Measurements from ENCODE around the gene EEPD1.

Gene EEPD1

DNA sequence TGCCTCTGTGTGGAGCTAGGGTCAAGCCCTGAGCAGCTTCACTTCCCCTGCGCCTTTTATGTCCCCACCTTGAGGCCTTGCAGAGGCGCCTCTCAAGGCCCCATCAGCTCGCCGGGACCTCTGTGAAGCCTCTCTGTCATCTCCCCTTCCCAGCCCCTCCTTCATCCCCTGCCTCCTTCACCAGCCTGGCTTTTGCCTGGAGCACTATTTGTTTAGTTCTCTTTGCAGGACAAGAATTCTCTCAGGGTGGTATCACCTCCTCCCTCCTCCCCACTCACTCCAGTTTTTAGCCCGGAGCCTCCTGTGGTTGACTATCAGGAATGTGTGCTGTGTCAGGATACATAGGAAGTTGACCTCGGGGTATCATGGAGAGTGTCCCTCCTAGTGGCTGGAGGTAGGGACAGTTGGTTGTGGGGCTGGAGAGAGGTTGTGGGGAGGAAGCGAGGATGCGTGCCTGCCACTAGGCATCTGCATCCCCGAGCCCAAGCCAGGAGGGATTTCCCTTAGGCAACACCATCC, 146.8 kb downstream of the EEPD1 start:
- DNase-seq, result no peak
- no peak for ATAC-seq

DNA sequence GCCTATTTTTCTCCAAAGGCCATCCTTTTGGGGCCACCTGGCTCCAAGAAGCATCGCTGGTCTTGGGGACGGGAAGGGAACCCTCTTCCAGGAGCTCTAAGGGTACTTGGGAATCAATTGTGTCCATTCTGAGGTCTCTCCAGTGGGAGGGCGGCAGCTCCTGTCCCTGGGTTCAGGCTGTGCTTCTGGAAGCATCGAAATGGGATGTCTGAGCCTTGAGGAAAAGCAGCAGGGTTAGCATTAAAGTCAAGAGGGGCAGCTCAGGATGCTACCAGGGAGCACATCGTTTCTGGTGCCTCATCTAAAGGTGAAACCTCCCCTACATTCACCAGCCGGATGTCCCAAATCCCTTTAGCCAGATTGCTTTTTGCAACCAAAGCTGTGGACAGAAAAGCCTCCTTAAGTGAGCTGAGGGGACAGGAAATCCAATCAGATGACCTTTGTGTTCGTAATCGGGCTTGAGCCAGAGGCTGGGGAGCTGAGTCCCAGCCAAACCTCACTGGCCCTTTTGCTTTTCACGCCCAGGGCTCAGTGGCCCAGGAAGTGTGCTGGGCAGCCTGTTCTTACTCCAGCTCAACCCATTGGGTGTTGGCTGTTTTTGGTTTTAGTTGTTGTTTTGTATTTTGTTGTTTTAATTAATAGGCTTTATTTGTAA, 147.8 kb downstream of the EEPD1 start:
- no peak for DNase-seq
- ATAC-seq, result no peak

DNA sequence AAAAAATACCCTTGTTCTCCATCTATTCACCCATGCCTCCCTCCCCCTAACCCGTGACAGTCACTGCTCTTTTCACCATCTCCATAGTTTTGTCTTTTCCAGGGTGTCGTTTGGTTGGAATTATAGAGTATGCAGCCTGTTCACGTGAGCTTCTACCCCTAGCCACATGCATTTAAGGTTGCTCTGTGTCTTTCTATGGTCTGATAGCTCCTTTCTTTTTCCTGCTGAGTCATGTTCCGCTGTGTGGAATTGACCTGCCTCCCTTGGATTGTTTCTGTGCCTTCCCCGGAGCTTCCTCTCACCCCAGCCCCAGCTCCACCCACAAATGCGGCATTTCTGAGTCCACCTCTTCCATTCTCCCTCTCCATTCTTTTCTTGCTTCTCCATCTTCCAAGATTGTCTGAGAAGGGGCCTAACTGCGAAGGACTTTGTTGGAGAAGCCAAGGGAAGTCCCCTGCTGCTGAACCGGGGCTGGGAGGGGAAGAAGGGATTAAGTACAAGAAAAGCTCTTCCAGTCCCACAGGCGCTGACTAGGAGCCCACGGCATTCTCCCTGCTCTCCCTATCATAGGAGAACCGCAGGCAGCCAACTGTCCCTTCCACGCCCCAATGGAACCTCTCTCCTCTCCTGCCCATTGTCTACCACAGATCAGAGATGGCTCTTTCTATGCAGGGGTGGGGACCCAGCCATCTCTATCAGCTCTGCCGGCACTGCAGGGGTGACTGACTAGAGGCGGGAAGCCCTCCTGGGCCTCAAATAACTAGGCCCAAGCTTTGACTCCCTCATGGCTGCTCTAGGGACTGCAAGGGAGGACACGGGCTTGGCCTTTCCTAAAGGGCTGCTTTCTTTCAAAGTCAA, 149.1 kb downstream of the EEPD1 start:
- ATAC-seq, result no peak

DNA sequence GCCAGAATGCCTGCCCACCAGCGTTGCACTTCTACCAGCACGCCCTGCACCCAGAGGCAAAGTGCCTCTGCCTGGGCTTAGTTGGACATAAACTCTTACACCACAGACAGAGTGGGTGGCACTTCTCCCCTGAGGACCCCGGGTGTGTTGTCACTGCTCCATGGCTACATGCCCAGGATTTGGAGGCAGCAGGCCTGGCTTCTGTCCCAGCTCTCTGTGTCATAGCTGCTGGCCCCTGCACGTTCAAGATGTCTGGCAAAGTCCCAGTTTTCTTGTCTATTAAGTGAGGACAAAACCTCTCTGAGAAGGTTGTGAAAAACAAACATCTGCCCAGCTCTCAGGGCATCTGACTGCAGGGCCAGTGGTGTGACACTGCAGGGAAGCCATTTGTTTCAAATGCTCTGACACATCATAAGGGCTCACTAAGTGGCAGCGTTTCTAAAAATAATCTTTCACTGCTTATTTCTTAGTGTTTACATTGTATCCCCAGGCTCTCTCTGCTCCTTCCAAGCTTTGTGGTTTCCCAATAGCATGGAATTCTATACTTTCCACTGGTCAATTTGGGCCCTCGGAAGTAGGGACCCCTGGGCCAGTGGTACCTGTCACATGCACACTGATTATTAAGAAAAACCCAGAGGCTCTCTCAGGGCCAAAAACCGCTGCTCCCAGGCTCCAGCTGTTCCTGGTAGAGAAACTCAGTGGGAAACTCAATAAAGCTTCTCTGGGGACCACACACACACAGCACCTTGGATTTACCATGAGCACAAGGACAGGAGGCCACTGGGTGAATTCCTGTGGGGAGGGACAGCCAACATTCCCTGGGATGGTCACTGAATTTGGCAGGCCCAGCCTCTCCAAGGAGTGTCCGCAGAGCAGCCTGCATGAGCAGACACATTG, 150.4 kb downstream of the EEPD1 start:
- DNase-seq, result no peak

More for the DNA sequence above, 149.1 kb downstream of the EEPD1 start:
- DNase-seq, result no peak

DNA sequence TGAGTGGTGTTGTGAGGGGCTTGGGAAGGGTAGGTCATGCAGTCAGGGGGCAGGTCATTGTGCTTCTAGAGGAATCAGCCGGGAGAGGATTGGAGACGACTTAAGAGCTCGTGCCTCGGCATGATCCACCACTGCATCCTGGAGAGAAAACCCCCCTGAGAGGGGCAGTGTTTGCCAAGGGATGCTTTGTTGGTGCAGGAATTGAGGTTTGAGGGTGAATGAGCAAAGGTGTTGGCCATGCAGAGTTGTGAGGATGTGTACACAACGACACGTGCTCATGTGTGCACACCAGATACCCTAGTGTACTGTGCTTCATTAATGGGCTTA, 151.0 kb downstream of the EEPD1 start:
- ATAC-seq, result no peak
- no peak for DNase-seq

More for the DNA sequence above, 150.4 kb downstream of the EEPD1 start:
- ATAC-seq, result no peak

DNA sequence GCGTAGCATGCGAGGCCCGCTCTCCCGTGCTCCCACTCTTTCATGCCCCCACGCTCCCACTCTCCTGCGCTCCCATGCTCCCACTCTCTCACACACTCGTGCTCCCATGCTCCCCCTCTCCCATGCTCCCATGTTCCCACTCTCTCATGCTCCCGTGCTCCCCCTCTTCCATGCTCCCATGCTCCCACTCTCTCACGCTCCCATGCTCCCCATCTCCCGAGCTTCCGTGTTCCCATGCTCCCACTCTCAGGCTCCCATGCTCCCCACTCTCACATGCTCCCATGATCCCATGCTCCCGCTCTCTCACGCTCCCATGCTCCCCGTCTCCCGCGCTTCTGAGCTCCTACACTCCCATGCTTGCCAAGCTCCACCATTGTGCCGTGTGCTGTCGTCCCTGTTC, 152.2 kb downstream of the EEPD1 start:
- no peak for ATAC-seq

DNA sequence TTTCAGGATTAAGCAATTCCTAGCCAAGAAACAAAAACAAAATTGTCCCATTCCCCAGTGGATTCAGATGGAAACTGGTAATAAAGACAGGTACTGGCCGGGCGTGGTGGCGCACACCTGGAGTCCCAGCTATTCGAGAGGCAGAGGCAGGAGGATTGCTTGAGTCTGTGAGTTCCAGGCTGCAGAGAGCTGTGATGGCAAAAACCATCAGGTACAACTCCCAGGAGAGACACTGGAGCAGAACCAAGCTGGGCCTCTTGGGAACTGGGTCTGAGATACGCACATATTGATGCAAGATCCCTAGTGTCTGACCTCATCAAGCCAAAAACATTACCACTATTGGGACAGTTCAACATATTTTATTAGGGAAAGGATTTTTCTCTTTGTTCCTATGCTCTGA, 152.6 kb downstream of the EEPD1 start:
- ATAC-seq (no peak), DNase-seq (no peak)

More for the DNA sequence above, 152.2 kb downstream of the EEPD1 start:
- DNase-seq, result no peak

DNA sequence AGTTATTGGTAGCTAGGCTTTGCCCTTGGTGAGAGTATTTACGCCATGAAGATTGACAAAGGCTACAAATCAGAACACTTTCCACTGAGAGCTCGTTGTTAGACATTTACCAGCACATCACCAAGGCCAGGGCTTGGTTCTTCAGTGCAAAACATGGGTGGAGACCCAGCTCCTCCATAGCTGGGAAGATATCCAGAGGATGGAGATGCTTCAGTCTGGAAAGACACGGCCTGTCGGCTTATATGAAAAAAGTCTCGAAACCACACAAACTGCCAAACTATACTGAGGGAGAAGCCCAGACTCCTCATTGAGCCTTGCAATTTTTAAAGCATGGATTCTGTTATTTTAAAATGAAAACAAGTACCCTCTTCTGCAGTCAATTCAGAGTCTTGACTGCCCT, 153.2 kb downstream of the EEPD1 start:
- DNase-seq (no peak), ATAC-seq (no peak)

DNA sequence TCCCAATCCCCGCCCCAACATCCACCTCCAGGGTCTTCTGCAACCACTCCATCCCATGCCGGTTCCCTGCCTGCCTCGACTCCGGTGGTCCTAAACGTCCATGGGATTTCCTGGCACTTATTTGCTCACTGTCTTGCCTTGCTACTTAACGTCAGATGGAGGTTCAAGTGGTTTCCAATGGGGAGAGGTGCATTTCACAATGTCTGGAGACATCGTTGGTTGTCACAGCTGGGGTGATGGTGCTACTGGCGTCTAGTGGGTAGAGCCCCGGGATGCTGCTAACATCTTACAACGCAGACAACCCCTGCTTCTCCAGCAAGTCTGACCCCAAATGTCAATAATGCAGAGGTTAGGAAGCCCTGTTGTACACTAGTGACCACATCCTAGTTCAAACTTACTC, 153.7 kb downstream of the EEPD1 start:
- ATAC-seq (no peak), DNase-seq (no peak)

DNA sequence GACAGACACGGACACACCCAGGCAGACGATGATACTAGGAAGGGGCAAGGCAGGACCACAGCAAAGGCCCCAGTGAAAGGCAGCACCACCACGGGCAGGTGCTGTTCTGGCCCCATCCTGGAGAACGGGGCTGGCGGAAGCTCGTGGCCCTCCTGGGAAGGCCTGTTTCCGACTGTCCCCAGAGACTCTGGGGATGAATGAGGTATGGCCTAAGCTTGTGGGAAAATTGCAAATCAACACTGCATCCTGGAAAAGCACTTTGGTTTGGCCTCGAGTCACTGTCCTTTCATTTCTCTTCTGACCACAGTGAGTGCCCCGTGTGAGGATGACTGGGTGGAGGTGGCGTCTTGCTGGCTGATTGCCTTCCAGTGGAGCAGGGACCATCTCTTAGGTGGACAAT, 155.0 kb downstream of the EEPD1 start:
- DNase-seq, result no peak
- no peak for ATAC-seq

DNA sequence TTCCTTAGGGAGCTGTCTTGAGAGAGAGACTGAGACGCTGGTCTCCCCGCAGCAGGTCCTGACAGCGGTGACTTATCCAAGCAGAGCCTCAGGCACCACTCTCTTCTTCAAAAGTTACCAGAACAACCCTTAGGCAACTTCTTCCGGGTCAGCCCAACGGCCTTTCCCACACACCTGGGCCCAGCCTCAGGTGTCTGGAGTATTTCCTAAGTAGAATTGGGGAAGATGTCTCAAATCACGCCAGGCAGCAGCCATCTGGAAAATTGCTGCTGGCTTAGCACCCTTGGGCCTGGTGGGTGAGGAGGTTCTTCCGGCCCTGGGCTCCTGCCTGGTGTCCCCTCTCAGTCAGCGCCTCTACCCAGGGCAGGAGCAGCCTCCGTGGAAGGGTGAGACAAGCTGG, 156.2 kb downstream of the EEPD1 start:
- ATAC-seq (no peak), DNase-seq (no peak)

DNA sequence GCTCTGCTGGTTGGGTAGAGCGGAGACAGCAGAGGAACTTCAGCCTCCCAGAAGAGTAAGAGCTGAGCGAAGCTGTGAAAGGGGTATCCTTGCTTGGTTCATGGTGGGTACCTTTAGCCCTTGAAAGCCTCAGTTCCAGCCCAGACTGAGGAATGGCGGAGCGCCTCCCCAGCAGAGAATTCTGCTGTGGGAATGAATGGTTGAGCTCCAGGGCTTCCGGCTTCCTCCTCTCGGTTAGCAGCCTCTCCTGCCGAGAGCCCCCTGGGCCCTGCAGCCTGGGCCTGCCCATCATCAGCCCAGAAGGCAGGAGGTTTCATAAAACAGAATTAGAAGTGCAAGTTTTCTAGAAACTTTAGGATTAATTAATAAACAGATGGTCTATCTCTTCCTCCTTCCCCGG, 156.7 kb downstream of the EEPD1 start:
- DNase-seq (no peak), ATAC-seq (no peak)

DNA sequence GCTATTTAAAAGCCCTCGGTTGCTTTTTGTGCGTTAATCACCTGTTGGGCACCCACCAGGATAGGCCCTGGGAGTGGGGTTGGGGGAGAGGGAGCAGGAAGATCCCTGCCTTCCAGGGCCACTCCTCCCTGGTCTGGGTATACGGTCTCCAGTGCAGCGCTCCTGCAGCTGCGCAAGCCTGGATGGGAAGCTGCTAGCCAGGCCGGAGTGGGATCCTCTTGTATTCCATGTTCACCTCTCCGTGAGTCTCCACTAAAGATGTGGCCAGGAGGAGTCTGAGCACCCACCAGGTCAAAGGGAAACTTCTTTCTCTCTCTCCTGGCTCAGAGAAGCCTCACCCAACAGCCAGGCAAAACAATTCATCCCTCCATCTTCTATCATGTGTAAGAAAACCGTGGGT, 157.8 kb downstream of the EEPD1 start:
- DNase-seq (no peak), ATAC-seq (no peak)

DNA sequence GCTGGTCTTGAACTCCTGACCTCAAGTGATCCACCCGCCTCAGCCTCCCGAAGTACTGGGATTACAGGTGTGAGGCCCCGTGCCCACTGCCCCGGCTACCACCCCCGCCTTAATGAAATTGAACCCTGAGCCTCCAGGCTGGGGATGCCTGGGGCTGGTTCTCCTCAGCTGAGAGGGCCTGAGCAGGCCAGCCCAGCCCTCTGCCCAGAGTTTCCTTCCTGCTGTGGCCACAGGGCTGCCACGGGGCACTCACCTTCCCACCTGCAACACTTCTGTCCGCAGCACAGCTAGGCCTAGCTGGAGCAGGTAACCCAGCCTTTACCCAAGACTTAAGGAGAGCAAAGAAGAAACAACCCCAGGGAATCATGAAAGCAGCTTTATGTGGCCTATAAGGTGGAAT, 158.5 kb downstream of the EEPD1 start:
- no peak for ATAC-seq
- no peak for DNase-seq

DNA sequence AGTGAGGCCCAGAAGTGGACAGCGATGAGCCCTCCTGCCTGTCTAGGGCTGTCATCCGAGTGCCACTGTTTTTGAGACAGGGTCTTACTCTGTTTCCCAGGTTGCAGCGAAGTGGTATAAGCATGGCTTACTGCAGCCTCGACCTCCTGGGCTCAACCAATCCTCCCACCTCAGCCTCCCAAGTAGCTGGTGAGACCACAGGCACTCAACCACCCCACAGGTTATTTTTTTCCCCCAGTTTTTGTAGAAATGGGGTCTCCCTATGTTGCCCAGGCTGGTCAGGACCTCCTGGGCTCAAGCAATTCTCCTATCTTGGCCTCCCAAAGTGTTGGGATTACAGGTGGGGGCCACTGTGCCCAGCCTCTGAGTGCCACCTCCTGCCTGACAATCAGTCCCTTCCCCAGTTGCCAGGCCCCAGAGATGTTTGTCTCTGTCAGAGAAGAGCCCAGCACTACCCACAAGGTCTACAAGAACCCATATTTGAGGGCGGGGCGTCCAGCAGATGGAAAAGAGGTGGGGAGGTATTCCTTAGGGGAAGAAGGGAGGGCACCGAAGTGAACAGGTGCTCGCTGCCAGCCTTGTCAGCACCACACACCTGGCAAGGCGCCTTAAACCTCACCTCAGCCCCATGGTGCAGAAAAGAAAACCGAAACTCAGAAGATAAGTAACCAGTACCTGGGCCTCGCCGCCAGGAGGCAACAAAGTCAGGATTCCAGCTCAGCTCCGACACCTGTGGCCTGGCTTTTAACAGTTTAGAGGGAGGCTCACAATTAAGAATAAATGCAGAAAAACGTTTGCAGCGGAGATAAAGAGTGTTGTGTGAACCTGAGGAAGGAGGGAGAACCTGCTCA, 159.2 kb downstream of the EEPD1 start:
- ATAC-seq (no peak), DNase-seq (no peak)

DNA sequence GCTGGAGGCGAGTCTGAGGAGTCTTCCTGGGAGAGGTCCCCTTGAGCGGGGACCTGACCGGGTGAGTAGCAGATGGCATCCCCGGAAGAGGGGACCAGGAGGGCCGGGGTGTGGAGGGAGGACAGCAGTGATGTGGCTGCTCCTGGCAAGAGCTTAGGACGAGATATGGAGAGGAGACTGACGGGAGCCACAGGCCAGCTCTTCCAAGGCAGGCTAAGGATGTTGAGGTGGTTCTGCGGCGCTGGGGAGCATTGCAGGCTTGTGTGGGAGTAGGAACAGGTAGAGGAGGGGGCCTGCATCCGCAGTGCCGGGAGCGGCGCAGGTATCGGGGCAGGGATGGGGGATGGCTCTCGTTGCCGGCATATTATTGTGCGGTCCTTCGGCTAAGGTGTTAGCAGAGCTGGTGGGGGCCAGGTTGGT, 159.9 kb downstream of the EEPD1 start:
- DNase-seq (no peak), ATAC-seq (no peak)

DNA sequence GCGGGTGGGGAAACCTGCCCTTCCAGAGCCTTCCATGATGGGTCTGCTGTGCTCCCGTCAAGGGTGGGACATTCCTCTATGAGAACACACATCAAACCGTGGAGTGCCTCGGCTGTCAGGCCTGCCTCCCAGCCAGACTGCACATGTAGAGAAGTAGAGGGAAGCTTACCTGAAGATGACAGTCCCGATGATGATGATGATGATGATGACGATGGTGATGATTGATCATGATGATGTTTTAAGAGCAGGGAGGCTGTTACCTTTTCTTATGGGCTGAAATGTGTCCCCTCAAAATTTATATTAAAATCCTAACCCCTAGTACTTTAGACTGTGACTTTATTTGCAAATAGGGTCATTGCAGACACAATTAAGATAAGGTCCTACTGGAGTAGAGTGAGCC, 160.6 kb downstream of the EEPD1 start:
- no peak for ATAC-seq
- DNase-seq, result no peak

DNA sequence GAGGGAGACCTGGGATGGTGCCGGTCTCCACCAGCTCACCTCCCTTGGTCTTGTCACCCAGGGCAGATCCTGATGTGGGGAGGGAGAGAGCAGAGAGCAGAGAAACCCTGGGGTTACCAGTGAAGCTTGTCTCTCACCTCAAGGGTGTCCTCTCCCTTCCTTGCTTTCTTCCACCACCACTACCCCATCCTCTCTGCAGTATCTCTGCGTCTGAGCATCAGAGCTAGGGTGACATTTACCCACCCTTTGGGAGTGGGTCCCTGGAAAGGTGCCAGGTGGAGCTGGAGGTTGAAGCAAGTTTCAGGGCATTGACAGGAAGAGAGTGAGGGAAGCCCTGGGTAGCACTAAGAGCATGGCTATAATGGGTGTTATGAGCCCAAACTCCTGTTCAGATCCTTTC, 161.4 kb downstream of the EEPD1 start:
- no peak for DNase-seq
- ATAC-seq, result no peak

DNA sequence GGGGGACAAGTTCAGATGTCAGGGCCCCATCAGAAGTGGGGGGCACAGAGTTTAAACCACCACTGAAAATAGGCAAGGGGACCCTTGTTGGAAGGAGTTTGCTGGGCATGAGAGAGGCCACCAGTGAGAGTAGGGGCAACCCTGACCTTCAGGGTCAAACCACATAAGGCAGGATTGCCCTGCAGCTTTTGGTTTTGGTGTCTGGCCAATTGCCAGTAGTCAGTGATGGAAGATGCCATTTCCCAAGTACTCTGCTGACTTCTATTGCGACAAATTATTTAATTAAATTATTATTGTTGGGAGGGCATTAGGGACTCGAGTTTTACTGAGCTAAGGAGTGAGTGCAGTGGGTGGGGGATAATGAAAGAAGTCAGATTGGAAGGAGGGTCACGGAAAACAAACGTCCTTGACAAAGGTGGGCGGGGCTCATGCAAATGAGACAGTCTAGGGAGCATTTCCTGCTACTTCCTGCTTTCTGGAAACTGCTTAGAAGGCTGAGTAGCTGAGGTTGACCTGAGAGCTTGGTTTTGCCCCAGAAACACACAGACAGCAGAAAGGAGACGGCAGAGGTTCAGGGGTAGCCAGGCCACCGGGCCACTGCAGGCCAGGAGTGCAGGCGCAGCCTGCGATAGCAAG, 162.4 kb downstream of the EEPD1 start:
- ATAC-seq, result no peak
- DNase-seq, result no peak

DNA sequence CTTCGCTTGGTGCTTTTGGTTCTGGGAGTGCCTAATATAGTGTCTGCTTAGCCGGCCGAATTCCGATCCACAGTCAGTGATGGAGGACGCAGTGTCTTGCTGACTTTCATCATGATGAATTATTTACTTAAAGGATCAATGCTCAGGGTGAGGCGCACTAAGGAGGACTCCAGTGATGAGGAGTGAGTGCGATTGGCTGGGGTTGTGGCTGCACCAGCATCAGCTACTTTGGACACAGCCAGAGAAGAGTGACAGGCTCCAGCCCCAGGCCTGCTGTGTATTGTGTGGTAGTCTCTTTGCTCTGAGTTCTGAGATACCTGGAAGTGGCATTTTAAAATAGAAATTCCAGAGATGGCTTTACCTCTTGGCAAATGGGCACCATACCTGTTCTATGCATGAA, 163.3 kb downstream of the EEPD1 start:
- ATAC-seq (no peak), DNase-seq (no peak)

DNA sequence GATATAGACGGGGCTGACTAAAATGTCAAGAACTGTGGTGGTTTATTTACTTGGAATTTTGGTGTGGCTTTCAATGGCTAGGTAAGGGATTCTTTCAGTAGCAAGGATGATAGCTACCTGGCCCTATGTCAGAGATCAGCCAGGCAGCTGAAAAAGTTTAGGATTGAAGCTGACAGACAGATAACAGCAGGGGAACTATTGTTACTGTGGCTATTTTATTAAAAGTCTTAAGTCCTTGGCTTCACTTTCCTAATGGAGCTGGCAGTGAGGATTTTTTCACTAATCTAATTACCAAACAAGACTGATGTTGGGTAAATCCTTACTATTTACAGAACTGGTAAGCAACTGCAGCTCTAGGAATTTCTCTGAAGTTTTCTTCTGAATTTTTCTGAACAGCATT, 164.2 kb downstream of the EEPD1 start:
- ATAC-seq (no peak), DNase-seq (no peak)

Data from stimulated activated naive CD8-positive, alpha-beta T cell treated with anti-CD3 and anti-CD28 coated beads, Interleukin-15, Interleukin-2, amounts not matched to agents 100 U/mL and 50 U/mL, for 24 hours (primary cell).